NCI-H187 treated with DMSO at 0.1 percent for 48 hours (cell line): ENCODE data around the gene TNK2.
"Not testable (repeated sequence)": the region's sequence is repeated elsewhere in the genome, so short reads cannot be mapped to it uniquely, and the experiment has no call there.

Experiments
- DNase-seq: peaks from one replicate; lab custom pipeline; 2025; lab: John Stamatoyannopoulos, UW

Gene TNK2

GRCh38 chr3:195916991-195917390, 8.6 kb upstream of the TNK2 start:
- DNase-seq: no peak

- DNase-seq: no peak
These were observed 7.9 kb upstream of the TNK2 start for GRCh38 chr3:195916291-195916690.

- no peak for DNase-seq
These were observed 6.5 kb upstream of the TNK2 start for GRCh38 chr3:195914648-195915473.

GRCh38 chr3:195914146-195914545, 5.8 kb upstream of the TNK2 start:
- not testable (repeated sequence) for DNase-seq

GRCh38 chr3:195913382-195913781, 5.0 kb upstream of the TNK2 start:
- DNase-seq: no peak

- DNase-seq: no peak
These were observed 3.6 kb upstream of the TNK2 start for GRCh38 chr3:195911946-195912270.

GRCh38 chr3:195911041-195911945, 2.9 kb upstream of the TNK2 start:
- no peak for DNase-seq

- no peak for DNase-seq
These were observed 2.1 kb upstream of the TNK2 start for GRCh38 chr3:195910499-195910845.

GRCh38 chr3:195909644-195910498, 1.5 kb upstream of the TNK2 start:
- DNase-seq: peak; percentile 4

GRCh38 chr3:195908694-195909581, 587 bp upstream of the TNK2 start:
- DNase-seq: no peak

- DNase-seq: no peak
These were observed 742 bp downstream of the TNK2 start for GRCh38 chr3:195907684-195907933.

- DNase-seq: no peak
These were observed 1.3 kb downstream of the TNK2 start for GRCh38 chr3:195906865-195907683.

- no peak for DNase-seq
These were observed 2.1 kb downstream of the TNK2 start for GRCh38 chr3:195905970-195906864.

GRCh38 chr3:195904368-195904767, 4.0 kb downstream of the TNK2 start:
- no peak for DNase-seq

GRCh38 chr3:195903950-195904290, 4.4 kb downstream of the TNK2 start:
- no peak for DNase-seq

GRCh38 chr3:195902634-195903033, 5.7 kb downstream of the TNK2 start:
- DNase-seq: not testable (repeated sequence)

- not testable (repeated sequence) for DNase-seq
These were observed 6.3 kb downstream of the TNK2 start for GRCh38 chr3:195901836-195902585.

GRCh38 chr3:195900436-195901355, 7.7 kb downstream of the TNK2 start:
- DNase-seq: no peak
